HL-60 (cell line): ENCODE measurements around the gene PPCDC.

Source experiments
- GABPA ChIP-seq: IDR thresholded peaks from 2 replicates; pipeline ENCODE4 v1.6.1; 2012; ENCODE audit warnings: low read depth
- POLR2AphosphoS5 ChIP-seq: IDR thresholded peaks from 2 replicates; pipeline ENCODE4 v1.6.1; 2012; ENCODE audit warnings: low read depth
- SPI1 ChIP-seq: IDR thresholded peaks from 2 replicates; pipeline ENCODE4 v1.6.1; 2012; ENCODE audit warnings: low read depth, mild to moderate bottlenecking, borderline replicate concordance
- TF ChIP-seq, protein P1 (sequence below): IDR thresholded peaks from one replicate; pipeline ENCODE4 v1.5.1; 2011; ENCODE audit warnings: low read length, control low read depth, inconsistent platforms; ENCODE audit not compliant: insufficient read depth
- TF ChIP-seq, protein P2 (sequence below): IDR thresholded peaks from 2 replicates; pipeline ENCODE4 v1.6.1; 2012; ENCODE audit warnings: low read depth; ENCODE audit not compliant: insufficient replicate concordance

DNA sequence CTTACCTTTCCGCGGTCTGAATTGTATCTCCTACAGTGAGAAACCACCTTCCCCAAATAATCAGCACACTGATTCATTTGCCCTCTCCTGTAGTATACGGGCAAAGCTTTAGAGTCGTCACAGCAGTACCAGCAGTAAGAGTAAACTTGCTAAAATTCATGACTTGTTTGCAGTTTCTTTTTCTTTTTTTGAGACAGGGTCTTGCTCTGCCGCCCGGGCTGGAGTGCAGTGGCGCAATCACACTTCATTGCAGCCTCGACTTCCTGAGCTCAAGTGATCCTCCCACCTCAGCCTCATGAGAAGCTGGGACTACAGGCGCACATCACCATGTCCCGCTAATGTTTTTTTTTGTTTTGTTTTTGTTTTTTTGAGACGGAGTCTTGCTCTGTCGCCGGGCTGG, 16.2 kb upstream of the PPCDC start:
- TF ChIP-seq, protein P1, sequence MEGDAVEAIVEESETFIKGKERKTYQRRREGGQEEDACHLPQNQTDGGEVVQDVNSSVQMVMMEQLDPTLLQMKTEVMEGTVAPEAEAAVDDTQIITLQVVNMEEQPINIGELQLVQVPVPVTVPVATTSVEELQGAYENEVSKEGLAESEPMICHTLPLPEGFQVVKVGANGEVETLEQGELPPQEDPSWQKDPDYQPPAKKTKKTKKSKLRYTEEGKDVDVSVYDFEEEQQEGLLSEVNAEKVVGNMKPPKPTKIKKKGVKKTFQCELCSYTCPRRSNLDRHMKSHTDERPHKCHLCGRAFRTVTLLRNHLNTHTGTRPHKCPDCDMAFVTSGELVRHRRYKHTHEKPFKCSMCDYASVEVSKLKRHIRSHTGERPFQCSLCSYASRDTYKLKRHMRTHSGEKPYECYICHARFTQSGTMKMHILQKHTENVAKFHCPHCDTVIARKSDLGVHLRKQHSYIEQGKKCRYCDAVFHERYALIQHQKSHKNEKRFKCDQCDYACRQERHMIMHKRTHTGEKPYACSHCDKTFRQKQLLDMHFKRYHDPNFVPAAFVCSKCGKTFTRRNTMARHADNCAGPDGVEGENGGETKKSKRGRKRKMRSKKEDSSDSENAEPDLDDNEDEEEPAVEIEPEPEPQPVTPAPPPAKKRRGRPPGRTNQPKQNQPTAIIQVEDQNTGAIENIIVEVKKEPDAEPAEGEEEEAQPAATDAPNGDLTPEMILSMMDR: no peak
- TF ChIP-seq SPI1 (no peak), POLR2AphosphoS5 (no peak), GABPA (no peak)
- TF ChIP-seq, protein P2, sequence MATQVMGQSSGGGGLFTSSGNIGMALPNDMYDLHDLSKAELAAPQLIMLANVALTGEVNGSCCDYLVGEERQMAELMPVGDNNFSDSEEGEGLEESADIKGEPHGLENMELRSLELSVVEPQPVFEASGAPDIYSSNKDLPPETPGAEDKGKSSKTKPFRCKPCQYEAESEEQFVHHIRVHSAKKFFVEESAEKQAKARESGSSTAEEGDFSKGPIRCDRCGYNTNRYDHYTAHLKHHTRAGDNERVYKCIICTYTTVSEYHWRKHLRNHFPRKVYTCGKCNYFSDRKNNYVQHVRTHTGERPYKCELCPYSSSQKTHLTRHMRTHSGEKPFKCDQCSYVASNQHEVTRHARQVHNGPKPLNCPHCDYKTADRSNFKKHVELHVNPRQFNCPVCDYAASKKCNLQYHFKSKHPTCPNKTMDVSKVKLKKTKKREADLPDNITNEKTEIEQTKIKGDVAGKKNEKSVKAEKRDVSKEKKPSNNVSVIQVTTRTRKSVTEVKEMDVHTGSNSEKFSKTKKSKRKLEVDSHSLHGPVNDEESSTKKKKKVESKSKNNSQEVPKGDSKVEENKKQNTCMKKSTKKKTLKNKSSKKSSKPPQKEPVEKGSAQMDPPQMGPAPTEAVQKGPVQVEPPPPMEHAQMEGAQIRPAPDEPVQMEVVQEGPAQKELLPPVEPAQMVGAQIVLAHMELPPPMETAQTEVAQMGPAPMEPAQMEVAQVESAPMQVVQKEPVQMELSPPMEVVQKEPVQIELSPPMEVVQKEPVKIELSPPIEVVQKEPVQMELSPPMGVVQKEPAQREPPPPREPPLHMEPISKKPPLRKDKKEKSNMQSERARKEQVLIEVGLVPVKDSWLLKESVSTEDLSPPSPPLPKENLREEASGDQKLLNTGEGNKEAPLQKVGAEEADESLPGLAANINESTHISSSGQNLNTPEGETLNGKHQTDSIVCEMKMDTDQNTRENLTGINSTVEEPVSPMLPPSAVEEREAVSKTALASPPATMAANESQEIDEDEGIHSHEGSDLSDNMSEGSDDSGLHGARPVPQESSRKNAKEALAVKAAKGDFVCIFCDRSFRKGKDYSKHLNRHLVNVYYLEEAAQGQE: no peak
